Endothelial cell of umbilical vein (primary cell): ENCODE data around the gene ARID5A. TPM values are rescaled to one million over a fixed set of nuclear protein-coding genes. Genes with fewer than 3 reads are reported as not detected.

ENCODE experiments used
- BruUV-seq: library from RNA; stranded (reverse); fragments of 400-500 nt; replicated peaks from 2 replicates; lab custom pipeline; 2021; lab: Mats Ljungman, UMichigan
- CTCF ChIA-PET: fragments of 300-600, 350-600 bp; sonication (Branson Sonifier 250); formaldehyde crosslinking; loops from one replicate; lab custom pipeline; 2021; ENCODE audit warnings: antibody characterized with exemption, inconsistent platforms; lab: Charles Lee
- POLR2A ChIA-PET: fragments of 300-600, 350-600 bp; sonication (Branson Sonifier 250); formaldehyde crosslinking; loops from one replicate; lab custom pipeline; 2021; ENCODE audit warnings: antibody characterized with exemption, inconsistent platforms; lab: Charles Lee
- DNase-seq: peaks from one replicate; pipeline ENCODE4 v3.0.0-alpha.2; 2011; ENCODE audit warnings: low read depth, low spot score
- FAIRE-seq: peaks from 2 replicates; lab custom pipeline; 2011; peaks lifted over from hg19 to GRCh38; lab: Jason Lieb, UNC
- H2AFZ ChIP-seq: 2 replicates; pipeline ENCODE4 v1.6.0; 2012; ENCODE audit warnings: low read depth, low read length, control low read depth, inconsistent platforms
- H3K27ac ChIP-seq: 2 replicates; pipeline ENCODE4 v1.5.1; 2011; ENCODE audit warnings: low read depth, mild to moderate bottlenecking, control low read depth, low read length, moderate library complexity; ENCODE audit not compliant: insufficient read depth
- H3K27me3 ChIP-seq, 2 experiments: 2 replicates each; pipeline versions ENCODE4 v1.6.0 to v1.6.1; 2011; ENCODE audit warnings: low read length in 2 of 2, mixed read lengths in 1 of 2; ENCODE audit not compliant: control insufficient read depth in 2 of 2, insufficient read depth in 2 of 2
- H3K36me3 ChIP-seq, 2 experiments: 2 replicates in 1 of 2; 3 replicates in 1 of 2; pipeline ENCODE4 v1.5.1; 2011; ENCODE audit warnings: low read length in 2 of 2, mild to moderate bottlenecking in 1 of 2, moderate library complexity in 1 of 2; ENCODE audit not compliant: control insufficient read depth in 2 of 2, insufficient read depth in 2 of 2; ENCODE audit errors: extremely low read depth in 1 of 2
- H3K4me1 ChIP-seq: 3 replicates; pipeline ENCODE4 v1.5.1; 2011; ENCODE audit warnings: mild to moderate bottlenecking, low read length; ENCODE audit not compliant: control insufficient read depth, insufficient read depth; ENCODE audit errors: extremely low read depth
- H3K4me2 ChIP-seq: 2 replicates; pipeline ENCODE4 v1.6.1; 2011; ENCODE audit warnings: low read length, control low read depth, mixed read lengths; ENCODE audit not compliant: insufficient read depth
- H3K4me3 ChIP-seq, 3 experiments: fragments of 200-600 bp in 1 of 3; sonication (generic), shearing (Covaris generic) in 1 of 3; replicated peaks in 1 of 3; 2 replicates each; pipeline ENCODE4 v1.5.1; 2011 to 2016; ENCODE audit warnings: control low read depth in 3 of 3, low read length in 3 of 3, mild to moderate bottlenecking in 2 of 3, inconsistent platforms in 1 of 3, low read depth in 1 of 3, moderate library complexity in 1 of 3; ENCODE audit not compliant: insufficient read depth in 1 of 3
- H3K79me2 ChIP-seq: 2 replicates; pipeline ENCODE4 v1.6.0; 2012; ENCODE audit warnings: low read length, inconsistent platforms; ENCODE audit not compliant: control insufficient read depth, insufficient read depth
- H3K9ac ChIP-seq: replicated peaks from 2 replicates; pipeline ENCODE3; 2011; ENCODE audit warnings: low read length, control low read depth; ENCODE audit not compliant: insufficient read depth; ENCODE audit errors: extremely low read depth
- H3K9me1 ChIP-seq: replicated peaks from 3 replicates; pipeline ENCODE4 v1.6.0; 2011; ENCODE audit warnings: mild to moderate bottlenecking, low read length; ENCODE audit not compliant: control insufficient read depth, insufficient read depth; ENCODE audit errors: extremely low read depth
- H3K9me3 ChIP-seq: replicated peaks from 2 replicates; pipeline ENCODE4 v1.5.1; 2012; ENCODE audit warnings: low read length, inconsistent platforms; ENCODE audit not compliant: control insufficient read depth, insufficient read depth
- H4K20me1 ChIP-seq: replicated peaks from 2 replicates; pipeline ENCODE3; 2011; ENCODE audit warnings: mild to moderate bottlenecking, low read length; ENCODE audit not compliant: control insufficient read depth, insufficient read depth; ENCODE audit errors: extremely low read depth
- CTCF ChIP-seq, 2 donors: IDR thresholded peaks; 1 replicate in 1 of 2; 2 replicates in 1 of 2; pipeline ENCODE4 v1.5.1; 2011; ENCODE audit warnings: low read length in 2 of 2, mild to moderate bottlenecking in 2 of 2, moderate library complexity in 2 of 2, control low read depth in 1 of 2, inconsistent platforms in 1 of 2, low read depth in 1 of 2; ENCODE audit not compliant: insufficient read depth in 1 of 2; ENCODE audit errors: extremely low read depth in 1 of 2
- EZH2 ChIP-seq: IDR thresholded peaks from 2 replicates; pipeline ENCODE4 v1.6.1; 2012; ENCODE audit warnings: borderline replicate concordance, low read depth, mild to moderate bottlenecking, moderate library complexity, low read length, inconsistent platforms; ENCODE audit not compliant: severe bottlenecking
- GATA2 ChIP-seq: IDR thresholded peaks from 2 replicates; pipeline ENCODE4 v1.7.0; 2011; ENCODE audit warnings: low read depth, mild to moderate bottlenecking, moderate library complexity, mixed read lengths, low read length; ENCODE audit not compliant: insufficient read length, insufficient read depth
- JUN ChIP-seq: IDR thresholded peaks from 2 replicates; pipeline ENCODE4 v1.6.1; 2011; ENCODE audit warnings: borderline replicate concordance, low read depth; ENCODE audit not compliant: insufficient read length, insufficient read depth
- MAX ChIP-seq: IDR thresholded peaks from 2 replicates; pipeline ENCODE4 v1.6.1; 2011; ENCODE audit not compliant: insufficient read depth, insufficient read length
- MYC ChIP-seq: IDR thresholded peaks from one replicate; pipeline ENCODE4 v1.6.1; 2011; ENCODE audit warnings: mild to moderate bottlenecking, low read depth, low read length
- POLR2A ChIP-seq: IDR thresholded peaks from 2 replicates; pipeline ENCODE4 v1.6.1; 2012; ENCODE audit warnings: low read depth, mild to moderate bottlenecking, control low read depth, low read length
- dilution Hi-C: fragments of 300-500 bp; cut with MboI; formaldehyde crosslinking; loops from one replicate; pipeline ENCODE4 v1.15.0; 2019; ENCODE audit warnings: low sequenced_read_pairs; ENCODE audit not compliant: extremely low pct_ligation_motif_present
- intact Hi-C: fragments of 100-400 bp; cut with micrococcal nuclease; formaldehyde crosslinking; loops from one replicate; pipeline ENCODE4 v1.10.0; 2022
- polyA plus RNA-seq, 4 experiments: library from polyadenylated mRNA; depleted of rRNA in 3 of 4; stranded (reverse) in 3 of 4; unstranded in 1 of 4; fragments of >200 nt; gene quantifications; 2 replicates each; pipeline versions ENCODE4 v1.2.1 to v1.2.3, GENCODE V29; 2011 to 2012; ENCODE audit warnings: missing spikeins in 1 of 4
- total RNA-seq: library from RNA; stranded (reverse); gene quantifications from 2 replicates; pipeline ENCODE4 v1.2.3, GENCODE V29; 2021

ARID5A gene
- total and polyA plus RNA-seq, 2 donors (not counting 3 experiments of a cell fraction or from before 2014, with no cell fraction given) = 18.0 to 24.7 TPM

- Histone ChIP-seq H2AFZ (peak overlapping the region; percentile 75), H3K79me2 (no peaks in the 10 kb centered on the region), H4K20me1 (no peaks in the 10 kb centered on the region), H3K36me3 (no peaks in the 10 kb centered on the region), H3K27me3 (no peaks in the 10 kb centered on the region), H3K4me2 (peak overlapping the region; percentile 45), H3K9me1 (no peaks in the 10 kb centered on the region), H3K9me3 (no peaks in the 10 kb centered on the region), H3K4me1 (peaks cover 30% of the 10 kb centered on the region), H3K9ac (peak overlapping the region; percentile 72), H3K4me3 (peak overlapping the region in 2 of 3 experiments; percentile 48 to 50), H3K27ac (peak overlapping the region; percentile 39)
- POLR2A ChIA-PET = interaction anchor here (0.7 kb wide), 2 partner anchors 11 to 15 kb away, joined by 6 to 10 read pairs; no protein-coding TSS in a partner anchor
- TF ChIP-seq MYC = no peak
- no peak for TF ChIP-seq POLR2A
- TF ChIP-seq CTCF (IDR thresholded peaks at IDR 0.05; ENCODE audit: extremely low read depth in 1 of 2, insufficient read depth in 1 of 2, low read depth in 1 of 2, low read length in 2 of 2) = no peak
- TF ChIP-seq GATA2 = no peak
- TF ChIP-seq EZH2 = no peak
- no peak for TF ChIP-seq JUN
- no peak for TF ChIP-seq MAX
- no peak for FAIRE-seq
- dilution Hi-C loops = no loop called here
- DNase-seq = peak; percentile 22
- intact Hi-C loops = loop anchor here (5.0 kb wide), 1 partner anchor 216 kb away; the partner anchor contains the start of gene LMAN2L
- BruUV-seq = no TSS peak
- CTCF ChIA-PET = interaction anchor here (0.6 to 3.6 kb wide), 21 partner anchors 8 to 290 kb away, joined by 3 to 101 read pairs (median 4); partner anchors contain the start of genes ARID5A, CNNM3 and NEURL3
These were observed 9.8 kb upstream of the ARID5A start for GRCh38 chr2:96526615-96527285.
